Kidney epithelial cell (primary cell): ENCODE data around the gene KLK12. TPM values are rescaled to one million over a fixed set of nuclear protein-coding genes. Genes with fewer than 3 reads are reported as not detected.

Experiments used
- DNase-seq: peaks from one replicate; pipeline ENCODE4 v3.0.0-alpha.2; 2010; ENCODE audit warnings: low read depth
- H3K27me3 ChIP-seq: 2 replicates; pipeline ENCODE4 v1.6.0; 2011; ENCODE audit warnings: low read length; ENCODE audit not compliant: control insufficient read depth, insufficient read depth
- H3K36me3 ChIP-seq: 2 replicates; pipeline ENCODE4 v1.5.1; 2011; ENCODE audit warnings: low read length; ENCODE audit not compliant: control insufficient read depth, insufficient read depth
- H3K4me3 ChIP-seq: 2 replicates; pipeline ENCODE4 v1.5.1; 2011; ENCODE audit warnings: low read depth, mild to moderate bottlenecking, control low read depth, low read length
- total RNA-seq: library from RNA; depleted of rRNA; stranded (reverse); fragments of >200 nt; gene quantifications from 2 replicates; pipeline ENCODE4 v1.2.3, GENCODE V29; 2015
- TF ChIP-seq, protein P1 (sequence below): IDR thresholded peaks from 2 replicates; pipeline ENCODE4 v1.5.1; 2011; ENCODE audit warnings: mild to moderate bottlenecking, moderate library complexity, low read length, control low read depth, inconsistent platforms; ENCODE audit not compliant: insufficient read depth, poor library complexity, severe bottlenecking

Gene KLK12
- total RNA-seq, 1 donor from 2014 or later, result not detected

DNA sequence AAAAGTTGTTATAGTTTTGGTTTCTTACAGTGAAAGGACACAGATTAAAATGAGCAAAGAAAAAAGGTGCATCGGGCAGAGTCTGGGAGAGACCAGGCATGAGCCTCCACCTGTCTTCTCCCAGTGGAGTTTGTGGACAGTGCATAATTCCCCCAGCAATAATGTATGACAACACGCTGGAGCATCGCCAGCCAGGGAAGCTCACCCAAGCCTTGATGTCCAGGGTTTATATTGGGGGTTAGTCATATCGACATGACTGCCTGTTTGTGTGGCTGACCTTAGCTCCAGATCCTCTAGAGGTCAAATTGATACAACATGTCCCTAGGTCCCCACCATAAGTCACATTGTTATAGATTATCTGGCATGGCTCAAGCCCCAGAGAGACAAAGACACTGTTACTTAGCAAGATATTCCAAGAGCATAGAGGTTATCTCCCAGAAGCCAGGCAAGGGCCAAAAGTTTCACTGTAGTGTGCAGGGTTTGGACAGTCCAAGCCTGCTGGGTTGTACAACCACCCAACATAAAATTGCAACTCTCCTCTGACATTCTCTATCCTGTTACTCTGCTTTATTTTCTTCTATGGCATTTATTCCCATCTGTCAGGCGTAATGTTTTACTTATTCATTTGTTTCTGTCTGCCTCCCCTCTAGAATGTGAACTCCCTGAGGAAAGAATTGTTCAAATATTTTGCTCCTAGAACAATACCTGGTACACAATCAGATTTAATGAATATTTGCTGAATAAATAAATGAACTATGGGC is 35.7 kb upstream of the KLK12 start:
- H3K36me3 ChIP-seq, result no peaks in the 10 kb centered on the region
- H3K4me3 ChIP-seq, result no peak overlapping the region
- H3K27me3 ChIP-seq, result no peaks in the 10 kb centered on the region
- DNase-seq, result no peak
- TF ChIP-seq, protein P1, sequence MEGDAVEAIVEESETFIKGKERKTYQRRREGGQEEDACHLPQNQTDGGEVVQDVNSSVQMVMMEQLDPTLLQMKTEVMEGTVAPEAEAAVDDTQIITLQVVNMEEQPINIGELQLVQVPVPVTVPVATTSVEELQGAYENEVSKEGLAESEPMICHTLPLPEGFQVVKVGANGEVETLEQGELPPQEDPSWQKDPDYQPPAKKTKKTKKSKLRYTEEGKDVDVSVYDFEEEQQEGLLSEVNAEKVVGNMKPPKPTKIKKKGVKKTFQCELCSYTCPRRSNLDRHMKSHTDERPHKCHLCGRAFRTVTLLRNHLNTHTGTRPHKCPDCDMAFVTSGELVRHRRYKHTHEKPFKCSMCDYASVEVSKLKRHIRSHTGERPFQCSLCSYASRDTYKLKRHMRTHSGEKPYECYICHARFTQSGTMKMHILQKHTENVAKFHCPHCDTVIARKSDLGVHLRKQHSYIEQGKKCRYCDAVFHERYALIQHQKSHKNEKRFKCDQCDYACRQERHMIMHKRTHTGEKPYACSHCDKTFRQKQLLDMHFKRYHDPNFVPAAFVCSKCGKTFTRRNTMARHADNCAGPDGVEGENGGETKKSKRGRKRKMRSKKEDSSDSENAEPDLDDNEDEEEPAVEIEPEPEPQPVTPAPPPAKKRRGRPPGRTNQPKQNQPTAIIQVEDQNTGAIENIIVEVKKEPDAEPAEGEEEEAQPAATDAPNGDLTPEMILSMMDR, result no peak

DNA sequence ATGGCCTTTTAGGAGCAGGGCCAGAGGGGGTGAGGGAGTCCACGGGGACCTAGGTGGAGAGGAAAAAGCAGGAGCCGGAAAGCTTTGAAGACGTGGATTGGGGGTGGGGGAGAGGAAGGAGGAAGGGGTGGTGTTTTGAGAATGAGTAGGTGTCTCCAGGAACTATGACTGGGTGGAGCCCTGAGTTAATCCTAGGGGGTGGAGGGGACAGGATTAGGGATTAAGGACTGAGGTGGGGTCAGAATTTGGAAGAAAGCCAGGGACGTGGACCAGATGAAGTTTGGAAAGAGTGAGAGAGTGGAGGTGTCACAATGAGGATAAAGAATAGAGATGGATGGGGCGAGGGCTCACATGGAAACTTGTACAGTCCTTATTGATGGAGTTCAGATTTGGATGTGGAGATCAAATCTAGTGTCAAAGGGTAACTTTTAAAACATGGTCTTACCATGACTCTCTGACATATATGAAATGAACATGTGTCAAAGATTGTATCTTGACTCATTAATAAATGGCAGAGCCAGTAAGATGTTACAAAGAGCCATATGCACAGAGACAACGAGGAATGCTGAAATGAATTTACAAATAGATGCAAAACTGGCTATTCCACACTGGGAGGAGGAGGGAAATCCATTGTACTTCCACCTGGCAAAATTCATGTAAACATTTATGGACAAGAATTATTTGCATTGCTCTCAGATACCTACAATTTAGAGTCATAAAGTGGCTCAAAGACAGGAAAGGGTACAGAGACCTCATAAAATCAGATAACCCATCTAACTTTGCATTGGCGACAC is 31.8 kb upstream of the KLK12 start:
- Histone ChIP-seq H3K36me3 (no peaks in the 10 kb centered on the region), H3K27me3 (no peaks in the 10 kb centered on the region), H3K4me3 (no peak overlapping the region)
- TF ChIP-seq, protein P1, result no peak
- DNase-seq, result no peak

DNA sequence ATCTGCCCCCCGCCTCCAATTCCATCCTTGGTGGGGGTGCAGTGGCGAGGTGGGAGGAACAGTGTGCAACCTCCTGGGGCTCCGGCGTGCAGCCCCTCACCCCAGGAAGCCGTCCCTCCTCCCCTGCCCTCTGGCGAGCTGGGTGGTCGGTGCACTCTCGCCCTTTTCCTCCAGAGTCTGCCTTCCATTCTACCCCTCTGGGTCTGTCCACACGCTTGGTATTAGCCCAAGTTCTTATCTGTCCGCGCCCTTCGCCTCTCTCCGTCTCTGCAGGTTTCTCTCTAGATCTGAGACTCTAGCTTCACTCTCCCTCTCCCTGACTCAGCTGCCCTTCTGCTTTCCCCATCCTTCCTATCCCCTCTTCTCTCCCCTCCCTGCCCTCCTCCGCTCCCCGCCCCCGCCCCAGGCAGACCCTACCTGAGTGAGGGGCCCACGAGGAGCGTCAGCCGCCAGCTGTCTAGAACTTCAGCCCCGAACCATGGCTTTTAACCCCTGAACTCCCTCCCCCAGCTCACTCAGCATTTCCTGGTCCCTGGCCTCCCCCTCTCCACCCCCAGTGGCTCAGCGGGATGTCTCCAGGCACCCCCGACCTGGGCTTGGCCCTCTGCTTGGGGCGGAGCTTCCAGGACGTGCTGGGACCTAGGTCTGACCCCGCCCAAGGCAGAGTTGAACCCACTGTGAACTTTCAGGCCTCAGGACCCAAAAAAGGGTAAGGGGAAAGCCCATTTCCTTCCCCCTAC is 30.6 kb upstream of the KLK12 start:
- TF ChIP-seq, protein P1, result no peak
- no peak overlapping the region for H3K4me3 ChIP-seq
- H3K27me3 ChIP-seq, result no peaks in the 10 kb centered on the region
- H3K36me3 ChIP-seq, result no peaks in the 10 kb centered on the region
- no peak for DNase-seq

DNA sequence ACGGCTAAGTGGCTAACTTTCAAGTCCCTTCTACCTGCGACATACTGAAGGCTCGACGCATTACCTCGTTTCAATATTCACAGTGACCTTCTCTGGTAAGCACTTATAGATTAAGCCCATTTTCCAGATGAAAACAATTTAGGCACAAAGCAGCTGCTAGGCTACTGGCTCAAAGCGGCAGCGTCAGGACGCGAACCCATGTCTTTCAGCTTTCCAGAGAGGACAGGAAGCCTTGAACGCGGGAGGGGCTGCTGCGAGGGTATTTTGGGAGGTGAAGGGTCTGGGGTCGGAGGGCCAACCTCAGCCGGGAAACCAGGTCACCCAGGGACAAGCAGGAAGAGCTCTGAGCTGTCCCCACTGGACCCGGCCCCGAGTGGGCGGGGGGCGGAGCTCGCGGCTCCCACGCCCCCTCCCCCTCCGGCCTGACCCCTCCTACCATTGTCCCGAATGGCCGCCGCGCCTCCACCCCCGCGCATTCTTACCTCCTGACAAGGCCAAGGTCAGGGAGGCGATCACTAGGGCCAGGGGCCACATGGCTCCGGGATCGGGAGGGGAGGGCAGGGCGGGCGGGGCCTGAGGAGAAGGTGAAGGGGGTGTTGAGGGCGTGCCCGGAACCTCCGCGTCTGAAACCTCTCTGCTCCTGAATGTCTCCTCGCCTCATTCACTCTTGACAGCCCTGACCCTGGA is 29.9 kb upstream of the KLK12 start, which contains the start of gene KLK13:
KLK13 (minus strand) TSS at position 559 of the 687 bp plus-strand sequence; CDS start at position 534, 25 bp downstream.
- TF ChIP-seq, protein P1, result no peak
- no peak for DNase-seq
- H3K27me3 ChIP-seq, result no peaks in the 10 kb centered on the region
- H3K36me3 ChIP-seq, result no peaks in the 10 kb centered on the region
- H3K4me3 ChIP-seq, result peak within 1 kb of the TSS; percentile 0

DNA sequence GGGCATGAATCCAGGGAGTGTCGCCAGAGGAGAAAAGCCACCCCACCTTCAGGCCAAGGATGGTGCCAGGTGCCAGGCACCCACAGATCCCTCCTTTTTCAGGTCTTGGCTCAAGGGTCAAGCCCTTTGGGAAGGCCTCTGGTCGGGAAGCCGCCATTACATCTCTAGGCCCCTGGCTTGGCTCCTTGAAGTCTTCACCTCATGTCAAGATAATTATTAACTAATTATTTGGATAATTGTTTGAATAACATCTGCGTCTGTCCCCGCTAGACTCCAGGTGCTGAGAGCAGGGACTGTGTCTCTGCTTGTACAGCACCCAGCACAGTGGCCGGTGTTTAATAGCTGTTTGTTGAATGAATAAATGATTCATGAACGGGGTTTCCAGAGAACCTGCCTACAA is 28.9 kb upstream of the KLK12 start:
- H3K36me3 ChIP-seq, result no peaks in the 10 kb centered on the region
- DNase-seq, result no peak
- H3K27me3 ChIP-seq, result no peaks in the 10 kb centered on the region
- H3K4me3 ChIP-seq, result no peak overlapping the region
- TF ChIP-seq, protein P1, result no peak
